ENCODE results near the gene CAPZA1. TPM values are rescaled to one million over a fixed set of nuclear protein-coding genes. Genes with fewer than 3 reads are reported as not detected.

CAPZA1 gene
- total and polyA plus RNA-seq, 2 donors (not counting 3 experiments of a cell fraction or from before 2014, with no cell fraction given), result 77.1 to 183 TPM

- FAIRE-seq, result no peak
- peaks cover 21% of the 10 kb centered on the region for H3K4me1 ChIP-seq (ENCODE audit: control insufficient read depth, extremely low read depth, insufficient read depth, low read length)
- POLR2A ChIA-PET, result interaction anchor here (3.6 kb wide), 1 partner anchor 28 kb away, joined by 19 read pairs; no protein-coding TSS in a partner anchor
- H3K79me2 ChIP-seq (ENCODE audit: control insufficient read depth, insufficient read depth, low read length), result peaks cover 20% of the 10 kb centered on the region
- peaks cover 2% of the 10 kb centered on the region for H4K20me1 ChIP-seq (replicated peaks; ENCODE audit: control insufficient read depth, extremely low read depth, insufficient read depth, low read length)
- no TSS peak for BruUV-seq (replicated peaks)
- TF ChIP-seq MYC (IDR thresholded peaks at IDR 0.05; ENCODE audit: low read depth, low read length), result no peak
- no peak for TF ChIP-seq POLR2A (IDR thresholded peaks at IDR 0.05; ENCODE audit: low read depth, low read length)
- no peak for TF ChIP-seq EZH2 (IDR thresholded peaks at IDR 0.05; ENCODE audit: borderline replicate concordance, low read depth, low read length, severe bottlenecking)
- no peak for TF ChIP-seq CTCF (IDR thresholded peaks at IDR 0.05; ENCODE audit: extremely low read depth in 1 of 2, insufficient read depth in 1 of 2, low read depth in 1 of 2, low read length in 2 of 2)
- no peaks in the 10 kb centered on the region for H3K27me3 ChIP-seq (ENCODE audit: control insufficient read depth in 2 of 2, insufficient read depth in 2 of 2, low read length in 2 of 2)
- H3K27ac ChIP-seq (ENCODE audit: insufficient read depth, low read depth, low read length), result no peak overlapping the region
- H3K4me3 ChIP-seq (replicated peaks in 1 of 3; ENCODE audit: insufficient read depth in 1 of 3, low read depth in 1 of 3, low read length in 3 of 3), result no peak overlapping the region
- no peak for DNase-seq (ENCODE audit: low read depth, low spot score)
- peaks cover 0 to 4% of the 10 kb centered on the region in 2 experiments for H3K36me3 ChIP-seq (ENCODE audit: control insufficient read depth in 2 of 2, extremely low read depth in 1 of 2, insufficient read depth in 2 of 2, low read length in 2 of 2)
- H3K9me3 ChIP-seq (replicated peaks; ENCODE audit: control insufficient read depth, insufficient read depth, low read length), result no peaks in the 10 kb centered on the region
- no peak overlapping the region for H2AFZ ChIP-seq (ENCODE audit: low read depth, low read length)
- CTCF ChIA-PET, result interaction anchor here (0.5 to 5.0 kb wide), 2 partner anchors 31 to 49 kb away, joined by 4 to 33 read pairs; partner anchors contain the start of gene RHOC
- H3K9me1 ChIP-seq (replicated peaks; ENCODE audit: control insufficient read depth, extremely low read depth, insufficient read depth, low read length), result no peaks in the 10 kb centered on the region
- intact Hi-C loops (cut with micrococcal nuclease), result no loop called here
- dilution Hi-C loops (cut with MboI; ENCODE audit: extremely low pct_ligation_motif_present, low sequenced_read_pairs), result no loop called here
- H3K9ac ChIP-seq (replicated peaks; ENCODE audit: extremely low read depth, insufficient read depth, low read length), result no peak overlapping the region
- H3K4me2 ChIP-seq (ENCODE audit: insufficient read depth, low read length), result no peak overlapping the region
These were observed 56.9 kb downstream of the CAPZA1 start for GRCh38 chr1:112676543-112676942.

- no peak for FAIRE-seq
- TF ChIP-seq MAX (IDR thresholded peaks at IDR 0.05; ENCODE audit: insufficient read depth, insufficient read length) (no peak), FOS (IDR thresholded peaks at IDR 0.05; ENCODE audit: borderline replicate concordance, insufficient read depth, low read length) (no peak), POLR2AphosphoS5 (IDR thresholded peaks at IDR 0.05; ENCODE audit: insufficient read depth, low read depth, low read length) (no peak), JUN (IDR thresholded peaks at IDR 0.05; ENCODE audit: borderline replicate concordance, insufficient read depth, insufficient read length, low read depth) (no peak), POLR2A (IDR thresholded peaks at IDR 0.05; ENCODE audit: low read depth, low read length) (no peak)
- CTCF ChIA-PET, result no interaction called here
- Histone ChIP-seq H3K27me3 (ENCODE audit: control insufficient read depth in 2 of 2, insufficient read depth in 2 of 2, low read length in 2 of 2) (no peaks in the 10 kb centered on the region), H3K79me2 (ENCODE audit: control insufficient read depth, insufficient read depth, low read length) (peaks cover 20% of the 10 kb centered on the region), H4K20me1 (replicated peaks; ENCODE audit: control insufficient read depth, extremely low read depth, insufficient read depth, low read length) (peaks cover 2% of the 10 kb centered on the region), H3K9me1 (replicated peaks; ENCODE audit: control insufficient read depth, extremely low read depth, insufficient read depth, low read length) (no peaks in the 10 kb centered on the region), H3K9ac (replicated peaks; ENCODE audit: extremely low read depth, insufficient read depth, low read length) (no peak overlapping the region), H3K36me3 (ENCODE audit: control insufficient read depth in 2 of 2, extremely low read depth in 1 of 2, insufficient read depth in 2 of 2, low read length in 2 of 2) (no peaks in the 10 kb centered on the region), H3K4me1 (ENCODE audit: control insufficient read depth, extremely low read depth, insufficient read depth, low read length) (peaks cover 21% of the 10 kb centered on the region), H3K27ac (ENCODE audit: insufficient read depth, low read depth, low read length) (no peak overlapping the region), H2AFZ (ENCODE audit: low read depth, low read length) (no peak overlapping the region), H3K9me3 (replicated peaks; ENCODE audit: control insufficient read depth, insufficient read depth, low read length) (no peaks in the 10 kb centered on the region), H3K4me2 (ENCODE audit: insufficient read depth, low read length) (no peak overlapping the region), H3K4me3 (replicated peaks in 1 of 3; ENCODE audit: insufficient read depth in 1 of 3, low read depth in 1 of 3, low read length in 3 of 3) (no peak overlapping the region)
- intact Hi-C loops (cut with micrococcal nuclease), result no loop called here
- no peak for DNase-seq (ENCODE audit: low read depth, low spot score)
- dilution Hi-C loops (cut with MboI; ENCODE audit: extremely low pct_ligation_motif_present, low sequenced_read_pairs), result no loop called here
- no TSS peak for BruUV-seq (replicated peaks)
- POLR2A ChIA-PET, result no interaction called here
These were observed 57.9 kb downstream of the CAPZA1 start for GRCh38 chr1:112677501-112677900.

All from endothelial cell of umbilical vein (primary cell).